ENCODE data around the gene OXLD1.
"Not testable (repeated sequence)": the region's sequence is repeated elsewhere in the genome, so short reads cannot be mapped to it uniquely, and the experiment has no call there.

The OXLD1 gene

DNA sequence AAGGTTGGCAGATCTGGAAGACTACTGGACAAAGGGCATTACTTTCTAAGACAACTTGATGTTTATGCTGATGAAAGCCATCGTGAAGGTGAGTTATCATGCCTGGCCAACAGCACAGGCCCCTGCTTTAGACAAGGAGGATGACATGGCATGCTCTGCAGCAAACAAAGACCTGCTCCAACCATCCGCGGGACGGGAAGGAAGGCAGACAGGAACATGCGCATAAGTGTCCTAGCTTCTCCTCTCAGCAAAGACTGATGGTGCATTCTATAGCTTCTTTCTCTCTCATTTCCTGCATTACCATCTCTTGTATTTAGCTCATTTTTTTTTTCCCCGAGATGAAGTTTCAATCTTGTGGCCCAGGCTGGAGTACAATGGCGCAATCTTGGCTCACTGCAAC, 34.9 kb downstream of the OXLD1 start:
- intact Hi-C loops (cut with DNase I; ENCODE audit: low total_unique reads) = no loop called here
- H3K4me1 ChIP-seq = peaks cover 0 to 35% (median 24%) of the 10 kb centered on the region in 4 donors
- peaks cover 31 to 41% (median 33%) of the 10 kb centered on the region in 3 donors for H3K36me3 ChIP-seq
- no peak for DNase-seq
- no peaks in the 10 kb centered on the region for H3K9me3 ChIP-seq
- TF ChIP-seq, protein P1, sequence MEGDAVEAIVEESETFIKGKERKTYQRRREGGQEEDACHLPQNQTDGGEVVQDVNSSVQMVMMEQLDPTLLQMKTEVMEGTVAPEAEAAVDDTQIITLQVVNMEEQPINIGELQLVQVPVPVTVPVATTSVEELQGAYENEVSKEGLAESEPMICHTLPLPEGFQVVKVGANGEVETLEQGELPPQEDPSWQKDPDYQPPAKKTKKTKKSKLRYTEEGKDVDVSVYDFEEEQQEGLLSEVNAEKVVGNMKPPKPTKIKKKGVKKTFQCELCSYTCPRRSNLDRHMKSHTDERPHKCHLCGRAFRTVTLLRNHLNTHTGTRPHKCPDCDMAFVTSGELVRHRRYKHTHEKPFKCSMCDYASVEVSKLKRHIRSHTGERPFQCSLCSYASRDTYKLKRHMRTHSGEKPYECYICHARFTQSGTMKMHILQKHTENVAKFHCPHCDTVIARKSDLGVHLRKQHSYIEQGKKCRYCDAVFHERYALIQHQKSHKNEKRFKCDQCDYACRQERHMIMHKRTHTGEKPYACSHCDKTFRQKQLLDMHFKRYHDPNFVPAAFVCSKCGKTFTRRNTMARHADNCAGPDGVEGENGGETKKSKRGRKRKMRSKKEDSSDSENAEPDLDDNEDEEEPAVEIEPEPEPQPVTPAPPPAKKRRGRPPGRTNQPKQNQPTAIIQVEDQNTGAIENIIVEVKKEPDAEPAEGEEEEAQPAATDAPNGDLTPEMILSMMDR (IDR thresholded peaks at IDR 0.05) = no peak
- no peaks in the 10 kb centered on the region for H3K27me3 ChIP-seq
- no peak overlapping the region for H3K4me3 ChIP-seq
- no peak overlapping the region for H3K27ac ChIP-seq

DNA sequence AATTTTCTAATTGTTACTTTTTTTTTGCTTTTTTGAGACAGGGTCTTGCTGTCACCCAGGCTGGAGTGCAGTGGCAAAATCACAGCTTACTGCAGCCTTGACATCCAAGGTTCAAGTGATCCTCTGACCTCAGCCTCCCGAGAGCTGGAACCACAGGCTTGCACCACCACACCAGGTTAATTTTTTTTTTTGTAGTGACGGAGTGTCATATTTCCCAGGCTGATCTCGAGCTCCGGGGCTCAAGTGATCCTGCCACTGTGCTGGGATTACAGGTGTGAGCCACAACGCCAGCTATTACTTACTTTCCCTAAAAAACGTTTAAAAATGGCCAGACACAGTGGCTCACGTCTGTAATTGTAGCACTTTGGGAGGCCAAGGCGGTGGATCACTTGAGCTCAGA, 36.1 kb downstream of the OXLD1 start:
- intact Hi-C loops (cut with DNase I; ENCODE audit: low total_unique reads) = no loop called here

DNA sequence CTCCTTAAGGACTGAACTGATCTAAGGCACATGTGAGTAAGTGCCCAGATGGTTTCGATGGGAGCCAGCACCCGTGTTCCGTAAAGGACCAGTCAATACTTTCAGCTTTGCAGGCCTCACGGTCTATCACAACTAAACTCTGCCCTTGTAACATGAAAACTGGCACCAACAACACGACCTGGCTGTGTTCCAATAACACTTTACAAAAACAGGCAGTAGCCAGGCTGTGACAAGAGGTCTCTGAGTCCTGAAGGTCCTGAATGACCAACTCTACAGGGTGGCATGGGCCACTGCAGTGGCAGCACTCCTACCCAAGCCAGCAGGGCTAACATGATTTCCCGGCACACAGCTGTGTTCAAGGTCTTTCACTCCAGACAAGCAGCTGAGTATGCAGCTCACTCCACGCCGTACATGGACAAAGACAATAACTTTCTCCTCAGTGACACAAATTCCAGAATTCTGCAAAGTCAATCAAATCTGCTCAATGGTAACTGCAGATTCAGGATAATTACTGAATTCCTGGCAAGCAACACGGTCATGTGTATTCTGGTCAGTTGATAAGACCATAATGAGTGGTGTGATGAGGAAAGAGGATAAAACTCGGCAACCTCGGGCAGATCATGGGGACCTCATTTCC, 44.8 kb downstream of the OXLD1 start:
- H3K4me1 ChIP-seq = no peaks in the 10 kb centered on the region
- intact Hi-C loops (cut with DNase I; ENCODE audit: low total_unique reads) = no loop called here
- peaks cover 63 to 84% (median 76%) of the 10 kb centered on the region in 3 donors for H3K36me3 ChIP-seq
- no peaks in the 10 kb centered on the region for H3K27me3 ChIP-seq
- TF ChIP-seq, protein P1 (IDR thresholded peaks at IDR 0.05) = no peak
- no peak overlapping the region for H3K4me3 ChIP-seq
- no peak for DNase-seq
- no peak overlapping the region for H3K27ac ChIP-seq
- H3K9me3 ChIP-seq = no peaks in the 10 kb centered on the region

More for the DNA sequence above, 36.1 kb downstream of the OXLD1 start:
- Histone ChIP-seq H3K4me1 (peaks cover 0 to 25% (median 15%) of the 10 kb centered on the region in 4 donors), H3K9me3 (no peaks in the 10 kb centered on the region), H3K27ac (no peak overlapping the region), H3K27me3 (no peaks in the 10 kb centered on the region), H3K4me3 (no peak overlapping the region), H3K36me3 (peaks cover 43 to 53% (median 45%) of the 10 kb centered on the region in 3 donors)
- TF ChIP-seq, protein P1 (IDR thresholded peaks at IDR 0.05) = no peak
- no peak for DNase-seq

DNA sequence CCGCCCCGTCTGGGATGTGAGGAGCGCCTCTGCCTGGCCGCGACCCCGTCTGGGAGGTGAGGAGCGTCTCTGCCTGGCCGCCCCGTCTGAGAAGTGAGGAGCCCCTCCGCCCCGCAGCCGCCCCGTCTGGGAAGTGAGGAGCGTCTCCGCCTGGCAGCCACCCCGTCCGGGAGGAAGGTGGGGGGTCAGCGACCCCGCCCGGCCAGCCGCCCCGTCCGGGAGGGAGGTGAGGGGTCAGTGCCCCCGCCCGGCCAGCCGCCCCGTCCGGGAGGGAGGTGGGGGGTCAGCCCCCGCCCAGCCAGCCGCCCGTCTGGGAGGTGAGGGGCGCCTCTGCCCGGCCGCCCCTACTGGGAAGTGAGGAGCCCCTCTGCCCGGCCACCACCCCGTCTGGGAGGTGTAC, 48.1 kb downstream of the OXLD1 start:
- H3K9me3 ChIP-seq; H3K27me3 ChIP-seq; H3K27ac ChIP-seq; intact Hi-C loops (cut with DNase I; ENCODE audit: low total_unique reads); H3K4me3 ChIP-seq; DNase-seq: not testable (repeated sequence)
- H3K4me1 ChIP-seq = peaks cover 0 to 26% (median 20%) of the 10 kb centered on the region in 4 donors
- H3K36me3 ChIP-seq = peaks cover 40 to 59% (median 45%) of the 10 kb centered on the region in 3 donors

DNA sequence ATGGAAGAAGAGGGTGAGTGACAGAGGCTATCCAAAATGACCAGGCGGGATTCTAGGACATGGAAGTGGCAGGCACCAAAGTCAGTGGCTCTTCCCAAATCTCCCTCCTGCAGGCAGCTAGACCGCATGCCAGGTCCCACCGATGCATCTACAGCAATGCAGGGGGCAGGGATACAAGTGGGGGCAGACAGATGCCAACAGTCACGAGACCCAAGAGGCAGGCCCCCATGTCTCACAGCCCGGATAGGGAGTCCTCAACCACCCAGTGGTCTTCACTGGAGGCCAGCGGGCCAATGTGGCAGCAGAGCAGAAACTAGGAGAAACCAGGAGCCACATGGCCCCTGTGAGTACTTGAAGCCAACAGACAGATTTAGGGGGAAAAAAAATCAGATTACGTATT, 49.5 kb downstream of the OXLD1 start:
- Histone ChIP-seq H3K4me3 (no peak overlapping the region), H3K9me3 (no peaks in the 10 kb centered on the region), H3K27me3 (no peaks in the 10 kb centered on the region), H3K36me3 (peaks cover 46 to 58% (median 47%) of the 10 kb centered on the region in 3 donors), H3K27ac (no peak overlapping the region), H3K4me1 (peaks cover 0 to 27% (median 21%) of the 10 kb centered on the region in 4 donors)
- no peak for DNase-seq
- TF ChIP-seq, protein P1 (IDR thresholded peaks at IDR 0.05) = no peak
- intact Hi-C loops (cut with DNase I; ENCODE audit: low total_unique reads) = no loop called here

DNA sequence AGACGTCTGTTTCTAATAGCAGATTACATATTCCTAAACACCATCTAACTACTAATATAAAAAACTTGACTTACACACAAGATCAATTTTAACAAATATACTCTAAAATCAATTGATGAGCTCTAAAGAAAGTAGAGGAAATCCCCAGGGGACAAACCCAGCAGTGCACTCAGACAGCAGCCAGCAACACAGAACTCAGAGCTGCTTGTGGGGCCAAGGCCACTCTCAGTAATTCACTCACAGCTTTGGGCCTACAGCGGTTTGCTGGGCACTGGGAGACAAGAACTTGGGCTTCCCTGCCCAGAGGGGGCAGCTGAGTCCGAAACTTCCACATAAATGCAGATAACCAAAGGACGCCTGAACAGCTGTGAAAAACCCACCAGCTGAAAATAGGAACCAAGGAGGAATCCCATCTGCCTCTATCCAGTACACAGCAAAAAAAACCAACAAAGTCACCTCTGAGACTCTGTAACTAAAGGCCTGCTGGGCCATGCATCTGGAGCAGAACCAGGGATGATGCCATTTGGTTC, 50.9 kb downstream of the OXLD1 start:
- intact Hi-C loops (cut with DNase I; ENCODE audit: low total_unique reads) = no loop called here
- TF ChIP-seq, protein P1 (IDR thresholded peaks at IDR 0.05) = no peak
- Histone ChIP-seq H3K27me3 (no peaks in the 10 kb centered on the region), H3K4me3 (no peak overlapping the region), H3K9me3 (no peaks in the 10 kb centered on the region), H3K4me1 (peaks cover 0 to 27% (median 21%) of the 10 kb centered on the region in 4 donors), H3K36me3 (peaks cover 32 to 55% (median 43%) of the 10 kb centered on the region in 3 donors), H3K27ac (peak overlapping the region; percentile 66 to 74)
- DNase-seq = no peak
